Heart left ventricle (tissue), 16 donors: ENCODE data around the gene TRAPPC12. TPM values are rescaled to one million over a fixed set of nuclear protein-coding genes. Genes with fewer than 3 reads are reported as not detected.

Experiments
- ATAC-seq, 4 donors: fragments of 200-7000 bp; cut with Tn5 transposase; one replicate each; pipeline ENCODE4 v1.9.1; 2020 to 2022; ENCODE audit warnings: moderate library complexity in 4 of 4, mild to moderate bottlenecking in 3 of 4, moderate number of reproducible peaks in 1 of 4
- DNase-seq, 5 donors: peaks; one replicate each; pipeline ENCODE4 v3.0.0-alpha.2; 2020
- H3K27ac ChIP-seq, 12 donors: fragments of 200-600 bp; sonication (generic) in 4 of 12; one replicate each; pipeline versions ENCODE4 v1.5.0 to v1.8.0; 2016 to 2022; ENCODE audit warnings: mild to moderate bottlenecking in 2 of 12
- H3K27me3 ChIP-seq, 9 donors: fragments of 200-600 bp; sonication (generic) in 2 of 9; one replicate each; pipeline versions ENCODE4 v1.5.1 to v1.8.0; 2016 to 2022; ENCODE audit warnings: mild to moderate bottlenecking in 3 of 9
- H3K36me3 ChIP-seq, 9 donors: fragments of 200-600 bp; sonication (generic) in 2 of 9; one replicate each; pipeline versions ENCODE4 v1.5.0 to v1.8.0; 2018 to 2022; ENCODE audit warnings: mild to moderate bottlenecking in 2 of 9
- H3K4me1 ChIP-seq, 12 donors: fragments of 200-600 bp; sonication (generic) in 4 of 12; one replicate each; pipeline versions ENCODE4 v1.5.0 to v1.8.0; 2016 to 2022; ENCODE audit warnings: mild to moderate bottlenecking in 3 of 12
- H3K4me3 ChIP-seq, 12 donors: fragments of 200-600 bp; sonication (generic) in 4 of 12; one replicate each; pipeline versions ENCODE4 v1.5.0 to v1.8.0; 2017 to 2022; ENCODE audit warnings: mild to moderate bottlenecking in 9 of 12, moderate library complexity in 4 of 12
- H3K9me3 ChIP-seq, 12 donors: fragments of 200-600 bp; sonication (generic) in 4 of 12; one replicate each; pipeline versions ENCODE4 v1.5.0 to v1.8.0; 2016 to 2022; ENCODE audit warnings: mild to moderate bottlenecking in 1 of 12
- POLR2A ChIP-seq, 2 donors: fragments of 450-650 bp; IDR thresholded peaks; one replicate each; pipeline ENCODE4 v1.6.1; 2017; ENCODE audit warnings: antibody characterized with exemption in 2 of 2, mild to moderate bottlenecking in 2 of 2, moderate library complexity in 2 of 2
- WGBS, 4 donors: extraction: QIAGEN DNeasy Blood & Tissue Kit in 2 of 4; methylation state at CpG; one replicate each; pipeline versions ENCODE4 v1.1.5 to v1.1.7; 2013 to 2018; 5-methylcytosine and 5-hydroxymethylcytosine counted together
- intact Hi-C, 10 donors: fragments of 100-400 bp; cut with DNase I; formaldehyde crosslinking; loops; one replicate each; pipeline versions ENCODE4 v1.11.1 to v1.14.2; 2022
- polyA plus RNA-seq, 2 donors: library from polyadenylated mRNA; stranded (reverse); fragments of 200-250 nt; gene quantifications; one replicate each; pipeline ENCODE4 v1.2.3, GENCODE V29; 2013
- total RNA-seq, 9 donors: library from RNA; depleted of rRNA in 2 of 9; stranded (reverse); fragments of >200 nt in 2 of 9; fragmentation: NEBNext Ultra II Directional in 3 of 9; extraction: Animal tissue kit (Norgen Biotek cat#: 25700) in 3 of 9; gene quantifications; one replicate each; pipeline versions ENCODE4 v1.1.0 to v1.2.4, GENCODE V29; 2016 to 2023
- TF ChIP-seq, protein P1 (sequence below), 12 donors: fragments of 200-600 bp; sonication (generic) in 4 of 12; IDR thresholded peaks; one replicate each; pipeline versions ENCODE4 v1.5.0 to v1.8.0; 2018 to 2022; ENCODE audit warnings: antibody characterized with exemption in 12 of 12, mild to moderate bottlenecking in 5 of 12
- donor health status: ischemic (EF 13 %, LVEDD 7.1; RV severe dilation, severe dysfunction).
- donor health status: healthy with polysubstance abuse.
- donor health status: DM: no; HTN: yes; CAD: no.
- donor health status: DM: no; HTN: no; CAD: no.
- donor health status: ischemic (EF 25% LVEDD 6.9; RV normal size, moderate dysfunction).
- donor health status: ischemic (EF 25% LVEDD 5.7; RV mildly dilated, moderate dysfunction).
- donor health status: healthy.
- donor health status: DM: yes; HTN: yes; CAD: no.
- donor health status: ischemic (EF 35%, LVEDD 5.7; RV mildly dilated, moderate dysfunction).
- donor health status: nonischemic (EF 11% LVEDD 7.7; RV severe dilation, severe dysfunction).
- donor health status: DM: yes; HTN: yes; CAD: no.
- donor health status: PGD.
- donor health status: ischemic (EF 29% LVEDD 5.4; RV normal size, mild dysfunction).
- donor health status: nonischemic (EF 23%, LVEDD 6.1; RV moderate dilation, normal function).

Gene TRAPPC12
- total and polyA plus RNA-seq, 11 donors = 70.3 to 142 (median 88.2) TPM

DNA sequence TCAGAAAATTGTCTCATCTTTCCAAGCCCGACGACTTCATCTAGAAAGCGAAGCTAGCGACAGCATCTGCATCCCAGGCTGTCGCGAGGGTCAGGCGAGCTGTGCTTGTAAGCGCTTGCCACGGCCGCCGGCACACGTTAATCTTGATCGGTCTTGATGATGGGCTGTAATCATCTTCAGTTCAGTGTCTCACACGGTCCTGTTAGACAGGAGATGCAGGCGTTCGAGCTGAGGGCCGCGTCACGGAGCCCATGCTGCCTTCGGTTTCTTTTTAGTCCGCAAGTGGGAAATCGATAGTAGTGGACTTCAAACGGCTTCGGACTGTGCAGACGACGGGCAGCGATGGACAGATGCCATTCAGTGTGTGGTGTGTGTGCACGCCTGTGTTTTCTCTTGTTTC, 96.3 kb downstream of the TRAPPC12 start:
- no peak for TF ChIP-seq POLR2A (IDR thresholded peaks at IDR 0.05)
- TF ChIP-seq, protein P1, sequence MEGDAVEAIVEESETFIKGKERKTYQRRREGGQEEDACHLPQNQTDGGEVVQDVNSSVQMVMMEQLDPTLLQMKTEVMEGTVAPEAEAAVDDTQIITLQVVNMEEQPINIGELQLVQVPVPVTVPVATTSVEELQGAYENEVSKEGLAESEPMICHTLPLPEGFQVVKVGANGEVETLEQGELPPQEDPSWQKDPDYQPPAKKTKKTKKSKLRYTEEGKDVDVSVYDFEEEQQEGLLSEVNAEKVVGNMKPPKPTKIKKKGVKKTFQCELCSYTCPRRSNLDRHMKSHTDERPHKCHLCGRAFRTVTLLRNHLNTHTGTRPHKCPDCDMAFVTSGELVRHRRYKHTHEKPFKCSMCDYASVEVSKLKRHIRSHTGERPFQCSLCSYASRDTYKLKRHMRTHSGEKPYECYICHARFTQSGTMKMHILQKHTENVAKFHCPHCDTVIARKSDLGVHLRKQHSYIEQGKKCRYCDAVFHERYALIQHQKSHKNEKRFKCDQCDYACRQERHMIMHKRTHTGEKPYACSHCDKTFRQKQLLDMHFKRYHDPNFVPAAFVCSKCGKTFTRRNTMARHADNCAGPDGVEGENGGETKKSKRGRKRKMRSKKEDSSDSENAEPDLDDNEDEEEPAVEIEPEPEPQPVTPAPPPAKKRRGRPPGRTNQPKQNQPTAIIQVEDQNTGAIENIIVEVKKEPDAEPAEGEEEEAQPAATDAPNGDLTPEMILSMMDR (IDR thresholded peaks at IDR 0.05) = no peak
- H3K4me3 ChIP-seq = no peak overlapping the region
- H3K9me3 ChIP-seq = no peaks in the 10 kb centered on the region
- 87 to 95% (median 90%) methylated on average over 26 to 28 of the region's 28 CpGs for WGBS, 4 donors
- H3K36me3 ChIP-seq = peaks cover 0 to 91% (median 68%) of the 10 kb centered on the region in 9 donors
- no peak overlapping the region for H3K27ac ChIP-seq
- intact Hi-C loops = no loop called here
- no peak for DNase-seq
- peaks cover 2 to 27% (median 16%) of the 10 kb centered on the region in 12 donors for H3K4me1 ChIP-seq
- no peaks in the 10 kb centered on the region for H3K27me3 ChIP-seq
- no peak for ATAC-seq

DNA sequence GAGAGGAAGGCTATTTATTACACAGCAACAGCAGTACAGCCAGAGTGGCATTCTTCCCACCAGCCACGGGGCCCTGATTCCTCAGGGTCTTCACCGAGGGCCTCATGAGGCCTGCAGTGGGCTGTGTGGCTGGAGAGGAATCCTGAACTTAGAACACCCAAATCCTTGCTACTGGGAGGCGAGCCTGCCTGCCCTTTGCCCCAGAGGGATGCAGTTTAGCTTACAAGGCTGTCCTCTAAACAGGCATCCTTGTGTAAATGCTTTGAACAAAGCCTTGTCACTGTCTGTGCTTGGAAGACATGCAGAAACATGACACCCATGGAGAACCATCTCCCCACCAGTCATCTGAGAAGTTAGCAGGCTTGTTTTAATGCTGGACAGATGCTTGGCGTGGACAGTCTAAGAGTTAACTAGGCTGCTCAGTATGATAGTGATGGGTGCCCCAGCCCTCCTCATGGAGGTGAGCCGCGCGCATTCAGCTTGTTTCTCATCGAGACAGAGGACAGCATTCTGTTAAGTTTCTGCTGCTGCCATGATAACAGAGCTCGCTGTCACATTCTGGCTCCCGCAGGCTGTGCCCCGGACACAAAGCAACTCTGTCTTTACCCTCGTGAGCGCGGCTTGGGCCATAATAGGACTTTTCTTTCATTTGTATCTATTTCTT, 97.0 kb downstream of the TRAPPC12 start:
- Histone ChIP-seq H3K27me3 (no peaks in the 10 kb centered on the region), H3K4me1 (peaks cover 0 to 20% (median 10%) of the 10 kb centered on the region in 12 donors), H3K27ac (no peak overlapping the region), H3K9me3 (no peaks in the 10 kb centered on the region), H3K4me3 (no peak overlapping the region), H3K36me3 (peaks cover 0 to 90% (median 64%) of the 10 kb centered on the region in 9 donors)
- TF ChIP-seq, protein P1 (IDR thresholded peaks at IDR 0.05) = no peak
- TF ChIP-seq POLR2A (IDR thresholded peaks at IDR 0.05) = no peak
- ATAC-seq = no peak
- no peak for DNase-seq
- WGBS, 4 donors = 74 to 79% (median 78%) methylated on average over 11 to 14 of the region's 14 CpGs
- intact Hi-C loops = no loop called here

DNA sequence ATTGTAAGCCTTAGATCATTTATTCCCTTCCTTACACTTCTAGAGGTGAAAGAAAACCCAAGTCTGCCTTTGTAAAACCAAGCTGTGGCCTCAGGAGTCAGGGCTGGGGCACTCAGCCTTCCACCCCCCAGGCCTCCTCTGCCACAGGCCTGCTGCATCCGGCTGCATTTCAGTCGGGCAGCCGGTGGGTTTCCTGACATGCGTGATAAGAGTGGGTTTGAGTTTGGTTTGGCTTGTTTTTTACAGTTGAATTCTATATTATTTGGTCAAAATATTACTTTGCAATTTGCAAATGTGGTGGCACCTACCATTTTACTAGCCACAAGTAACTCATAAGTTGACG, 97.5 kb downstream of the TRAPPC12 start:
- no peak for ATAC-seq
- H3K9me3 ChIP-seq = no peaks in the 10 kb centered on the region
- TF ChIP-seq, protein P1 (IDR thresholded peaks at IDR 0.05) = no peak
- TF ChIP-seq POLR2A (IDR thresholded peaks at IDR 0.05) = no peak

DNA sequence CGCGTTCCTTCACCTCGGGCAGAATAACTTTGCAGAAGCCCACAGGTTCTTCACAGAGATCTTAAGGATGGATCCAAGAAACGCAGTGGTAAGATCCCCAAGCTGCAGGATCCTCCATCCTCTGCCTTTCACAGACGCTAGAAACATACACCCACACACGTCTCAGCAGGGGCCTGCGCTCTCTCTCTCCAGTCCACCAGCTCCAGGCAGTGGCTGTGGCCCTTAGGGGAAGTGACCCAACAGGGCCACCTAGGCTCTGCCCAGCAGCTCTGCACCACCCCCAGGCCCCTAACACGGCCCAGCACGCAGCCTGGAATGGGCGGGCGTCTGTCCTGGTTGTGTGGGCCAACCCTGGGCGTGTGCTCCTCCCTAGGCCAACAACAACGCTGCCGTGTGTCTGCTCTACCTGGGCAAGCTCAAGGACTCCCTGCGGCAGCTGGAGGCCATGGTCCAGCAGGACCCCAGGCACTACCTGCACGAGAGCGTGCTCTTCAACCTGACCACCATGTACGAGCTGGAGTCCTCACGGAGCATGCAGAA, 99.4 kb downstream of the TRAPPC12 start:
- H3K9me3 ChIP-seq = no peaks in the 10 kb centered on the region
- TF ChIP-seq POLR2A (IDR thresholded peaks at IDR 0.05) = no peak
- TF ChIP-seq, protein P1 (IDR thresholded peaks at IDR 0.05) = no peak
- no peaks in the 10 kb centered on the region for H3K4me1 ChIP-seq
- ATAC-seq (no peak), DNase-seq (peak in 2 of 5 donors; percentile 5 to 51)
- no peak overlapping the region for H3K27ac ChIP-seq
- H3K36me3 ChIP-seq = peaks cover 0 to 73% (median 56%) of the 10 kb centered on the region in 9 donors
- WGBS, 4 donors = 91 to 94% (median 93%) methylated on average over 14 to 19 of the region's 19 CpGs
- H3K27me3 ChIP-seq = no peaks in the 10 kb centered on the region
- no peak overlapping the region for H3K4me3 ChIP-seq
- intact Hi-C loops = no loop called here

More for the DNA sequence above, 97.5 kb downstream of the TRAPPC12 start:
- H3K4me3 ChIP-seq = no peak overlapping the region
- no peaks in the 10 kb centered on the region for H3K27me3 ChIP-seq
- peaks cover 0 to 15% (median 5%) of the 10 kb centered on the region in 12 donors for H3K4me1 ChIP-seq
- no peak overlapping the region for H3K27ac ChIP-seq
- WGBS, 4 donors = 57 to 81% (median 66%) methylated on average over 5 of the region's 5 CpGs
- intact Hi-C loops = no loop called here
- peaks cover 0 to 90% (median 62%) of the 10 kb centered on the region in 9 donors for H3K36me3 ChIP-seq
- DNase-seq = no peak
